NCI-H1417 (cell line): ENCODE measurements around the gene PRR4.

Source experiments
- DNase-seq, 3 experiments: peaks; one replicate each; lab custom pipeline; 2025; lab: John Stamatoyannopoulos, UW

PRR4 gene

DNA sequence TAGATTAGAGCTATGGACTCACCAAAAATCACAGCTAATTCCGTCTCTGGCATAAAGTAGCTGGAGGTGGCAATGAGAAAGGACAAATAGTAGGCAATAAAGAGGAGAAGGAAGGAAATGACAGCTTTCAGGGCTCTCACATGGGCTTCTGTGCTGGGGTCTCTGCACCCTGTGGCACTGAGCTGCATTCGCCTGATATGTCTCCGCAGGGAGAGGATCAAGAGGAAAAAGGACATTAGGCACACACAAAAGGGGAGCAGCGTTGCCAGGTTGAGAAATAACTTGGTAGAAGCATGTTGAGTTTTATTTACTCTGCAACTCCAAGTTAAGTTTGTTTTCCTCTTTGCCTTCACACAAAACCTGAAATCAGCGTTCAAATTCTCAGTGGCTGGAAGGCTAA is 47.5 kb downstream of the PRR4 start:
- DNase-seq: no peak
